HG03064 (cell line): ENCODE results near the gene SEC14L2.
"Not testable (repeated sequence)": the region's sequence is repeated elsewhere in the genome, so short reads cannot be mapped to it uniquely, and the experiment has no call there.

ENCODE experiments used
- ATAC-seq: cut with Tn5 transposase; IDR thresholded peaks from one replicate; pipeline ENCODE4 v1.9.1; 2021; ENCODE audit warnings: low read depth; ENCODE audit not compliant: unreplicated experiment

Gene SEC14L2

DNA sequence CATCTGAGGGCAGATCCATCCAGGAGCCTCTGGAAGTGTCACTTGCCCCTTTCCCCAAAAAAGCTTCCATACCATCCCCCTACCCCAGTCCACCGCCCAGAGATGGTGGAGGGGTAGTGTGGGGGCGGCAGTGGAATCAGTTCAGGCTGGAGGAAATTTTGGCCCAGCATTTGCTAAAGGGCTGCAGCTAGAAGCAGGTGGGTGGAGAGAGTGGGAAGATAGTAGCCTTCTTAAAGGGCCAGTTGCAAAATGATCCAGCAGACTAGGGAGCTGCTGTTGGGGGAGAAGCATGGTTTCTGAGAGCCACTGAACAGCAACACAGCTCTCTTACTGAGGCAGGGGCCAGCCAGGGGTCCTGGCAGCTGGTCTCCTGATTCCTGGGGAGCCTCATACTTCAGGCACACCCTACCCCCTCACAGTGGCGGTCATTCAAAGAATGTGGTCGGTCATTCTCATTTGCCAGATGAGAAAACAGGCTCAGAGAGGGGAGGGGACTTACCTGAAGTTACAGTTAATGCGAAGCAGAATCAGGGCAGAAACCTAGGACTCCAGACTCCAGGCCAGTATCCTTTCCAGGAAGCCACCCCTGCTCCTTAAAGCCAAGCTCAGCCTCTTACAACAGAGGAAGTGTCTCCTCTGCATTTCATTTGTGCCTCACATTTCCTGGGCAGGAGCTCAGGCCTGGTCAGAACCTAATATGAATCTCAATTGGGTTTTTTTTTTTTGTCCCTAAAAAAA is 5.4 kb downstream of the SEC14L2 start:
- ATAC-seq: no peak

DNA sequence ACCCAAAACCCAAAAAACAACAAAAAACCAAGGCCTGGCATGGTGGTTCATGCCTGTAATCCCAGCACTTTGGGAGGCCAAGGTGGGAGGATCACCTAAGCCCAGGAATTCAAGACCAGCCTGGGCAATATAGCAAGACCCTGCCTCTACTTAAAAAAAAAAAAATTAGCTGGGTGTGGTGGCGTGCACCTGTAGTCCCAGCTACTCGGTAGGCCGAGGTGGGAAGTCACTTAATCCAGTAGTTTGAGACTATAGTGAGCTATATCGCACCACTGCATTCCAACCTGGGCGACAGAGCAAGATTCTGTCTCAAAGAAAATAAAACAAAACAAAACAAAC is 5.9 kb downstream of the SEC14L2 start:
- ATAC-seq: not testable (repeated sequence)

DNA sequence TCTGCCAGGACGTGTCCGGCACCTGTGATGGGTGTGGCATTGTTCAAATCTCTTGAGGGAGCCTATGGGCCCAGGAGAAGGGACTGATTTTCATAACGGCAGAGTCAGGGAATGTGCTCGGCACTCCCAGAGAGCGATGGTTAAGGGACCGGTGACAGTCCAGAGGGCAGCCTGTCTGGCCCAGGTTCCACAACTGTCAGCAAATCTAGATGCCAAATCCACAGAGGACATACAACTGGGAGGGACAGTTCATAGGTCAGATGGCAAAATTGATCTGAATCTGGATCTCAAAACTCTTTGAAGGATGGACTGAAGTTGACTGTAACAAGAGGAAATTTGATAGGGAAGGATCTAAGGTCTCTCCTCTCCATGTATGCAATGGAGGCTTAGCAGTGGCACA is 7.5 kb downstream of the SEC14L2 start:
- no peak for ATAC-seq

DNA sequence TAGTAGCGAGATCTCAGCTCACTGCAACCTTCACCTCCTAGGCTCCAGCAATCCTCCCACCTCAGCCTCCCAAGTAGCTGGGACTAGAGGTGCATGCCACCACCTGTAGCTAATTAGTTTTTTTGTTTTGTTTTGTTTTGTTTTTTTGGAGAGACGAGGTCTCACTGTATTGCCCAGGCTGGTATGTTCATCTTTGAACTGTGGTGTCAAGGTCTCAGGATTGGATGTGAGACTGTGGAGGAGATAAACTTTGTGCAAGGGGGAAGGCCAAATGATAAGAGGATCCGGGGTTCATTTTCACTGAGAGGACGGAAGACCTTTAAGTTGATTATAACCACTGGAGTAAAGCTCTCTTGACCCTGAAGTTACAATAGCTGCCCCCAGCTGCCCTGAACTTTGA is 8.9 kb downstream of the SEC14L2 start:
- ATAC-seq: no peak

DNA sequence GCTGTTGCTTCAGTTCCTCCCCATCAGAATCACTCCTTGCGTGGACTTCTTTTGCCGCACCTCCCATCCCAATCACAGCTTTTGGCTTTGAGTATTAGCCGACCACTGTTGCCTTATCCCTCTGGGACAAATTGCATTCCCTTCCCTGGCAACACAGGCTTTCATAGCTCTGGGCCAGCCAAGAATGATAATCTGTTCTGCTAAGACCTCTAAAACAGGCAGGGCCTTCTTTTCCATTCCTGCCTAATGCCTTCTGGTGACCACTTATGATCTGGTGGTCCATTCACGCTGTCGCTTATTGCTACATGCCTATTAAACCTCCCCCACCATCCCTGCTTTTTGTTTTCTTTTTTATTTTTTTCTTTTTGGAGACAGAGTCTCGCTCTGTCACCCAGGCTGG is 9.6 kb downstream of the SEC14L2 start:
- no peak for ATAC-seq

DNA sequence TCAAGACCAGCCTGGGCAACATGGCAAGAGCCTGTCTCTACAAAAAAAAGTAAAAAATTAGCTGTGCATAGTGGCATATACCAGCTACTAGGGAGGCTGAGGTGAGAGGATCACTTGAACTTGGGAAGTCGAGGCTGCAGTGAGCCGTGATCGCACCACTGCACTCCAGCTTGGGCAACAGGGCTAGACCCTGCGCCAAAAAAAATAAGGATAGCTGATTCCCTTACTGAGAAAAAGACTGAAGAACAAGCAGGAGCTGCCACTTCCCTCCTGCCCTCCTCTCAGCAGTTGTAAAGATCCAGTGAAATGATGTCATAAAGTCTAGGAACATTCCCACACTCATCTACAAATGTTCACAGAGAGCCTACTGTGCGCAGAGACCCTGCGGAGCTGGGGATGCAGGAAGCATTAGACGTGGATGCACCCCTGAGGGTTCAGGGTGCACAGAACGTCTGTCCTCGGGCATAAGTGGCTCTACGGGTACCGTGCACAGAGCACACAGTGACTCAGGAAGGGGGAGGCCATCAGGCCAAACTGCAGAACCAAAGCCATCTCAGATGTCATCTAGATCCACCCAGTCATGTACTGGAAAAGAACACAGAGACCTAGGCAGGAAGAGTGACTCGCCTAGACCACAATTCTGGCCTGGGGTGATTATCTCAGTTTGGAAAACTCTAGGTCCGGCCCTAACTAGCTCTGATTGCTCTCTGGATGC is 11.7 kb downstream of the SEC14L2 start:
- ATAC-seq: no peak

DNA sequence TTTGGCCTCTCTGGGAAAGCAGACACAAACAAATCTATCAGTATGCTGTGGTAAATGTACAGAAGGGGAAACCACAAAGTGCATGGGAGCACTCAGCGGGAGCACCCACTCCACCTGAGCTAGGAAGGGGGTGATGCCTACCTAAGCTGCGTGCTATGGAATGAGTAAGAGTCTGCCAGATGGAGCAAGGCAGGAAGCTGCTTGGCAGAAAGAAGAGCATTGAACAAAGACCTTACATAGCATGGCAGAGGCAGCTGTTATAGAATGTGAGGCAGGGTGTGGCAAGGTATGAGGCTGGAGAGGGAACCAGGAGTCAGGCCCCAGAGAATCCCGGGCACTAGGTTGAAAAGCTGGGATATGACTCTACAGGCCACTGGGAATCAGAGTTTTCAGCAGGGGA is 15.0 kb downstream of the SEC14L2 start:
- no peak for ATAC-seq

DNA sequence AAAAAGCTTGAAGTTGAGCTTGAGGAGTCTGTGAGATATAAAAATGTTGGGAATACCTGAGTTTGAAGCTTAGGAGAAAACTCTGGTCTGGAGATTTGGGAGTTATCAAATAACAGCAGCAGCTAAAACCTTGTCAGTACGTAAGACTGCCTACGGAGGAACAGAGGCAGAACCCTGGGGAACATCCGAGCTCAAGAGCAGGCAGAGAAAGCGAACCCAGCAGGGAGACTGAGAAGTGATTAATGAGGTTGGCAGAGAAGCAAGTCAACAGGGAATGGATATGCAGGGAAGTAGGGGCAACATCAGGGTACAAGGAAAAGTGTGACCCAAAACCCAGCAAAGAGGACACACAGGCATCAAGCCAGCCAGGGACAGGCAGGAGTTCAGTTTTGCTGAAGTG is 16.2 kb downstream of the SEC14L2 start:
- ATAC-seq: no peak

DNA sequence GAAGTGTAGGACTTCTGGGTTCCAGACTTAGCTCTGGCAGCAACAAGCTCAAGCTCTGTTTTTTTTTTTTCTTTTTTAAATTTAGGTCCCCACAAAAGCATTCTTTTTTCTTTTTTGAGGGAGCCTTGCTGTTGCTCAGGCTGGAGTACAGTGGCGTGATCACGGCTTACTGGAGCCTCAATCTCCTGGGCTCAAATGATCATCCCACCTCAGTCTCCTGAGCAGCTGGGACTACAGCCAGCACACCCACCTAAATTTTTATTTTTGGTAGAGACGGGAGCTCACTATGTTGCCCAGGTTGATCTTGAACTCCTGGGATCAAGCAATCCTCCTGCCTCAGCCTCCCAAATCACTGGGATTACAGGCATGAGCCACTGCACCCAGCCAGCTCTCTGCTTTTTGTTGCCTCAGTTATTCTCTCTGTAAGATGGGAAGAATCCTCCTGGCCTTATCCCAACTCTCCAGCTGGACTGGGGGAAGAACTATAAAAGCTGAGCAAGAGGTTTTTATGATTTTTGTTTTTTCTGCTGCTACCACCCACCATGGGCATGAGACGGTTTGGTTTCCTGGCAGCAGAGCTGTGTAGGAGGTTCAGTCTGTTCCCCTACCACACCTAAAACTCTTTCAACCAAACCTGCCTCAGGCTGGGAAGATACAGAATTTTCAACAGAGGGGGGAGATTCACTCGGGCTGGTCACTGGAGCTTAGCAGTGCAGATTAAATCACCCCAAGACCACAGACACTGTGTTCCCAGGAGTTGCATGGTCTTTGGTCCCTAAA is 17.1 kb downstream of the SEC14L2 start:
- no peak for ATAC-seq

DNA sequence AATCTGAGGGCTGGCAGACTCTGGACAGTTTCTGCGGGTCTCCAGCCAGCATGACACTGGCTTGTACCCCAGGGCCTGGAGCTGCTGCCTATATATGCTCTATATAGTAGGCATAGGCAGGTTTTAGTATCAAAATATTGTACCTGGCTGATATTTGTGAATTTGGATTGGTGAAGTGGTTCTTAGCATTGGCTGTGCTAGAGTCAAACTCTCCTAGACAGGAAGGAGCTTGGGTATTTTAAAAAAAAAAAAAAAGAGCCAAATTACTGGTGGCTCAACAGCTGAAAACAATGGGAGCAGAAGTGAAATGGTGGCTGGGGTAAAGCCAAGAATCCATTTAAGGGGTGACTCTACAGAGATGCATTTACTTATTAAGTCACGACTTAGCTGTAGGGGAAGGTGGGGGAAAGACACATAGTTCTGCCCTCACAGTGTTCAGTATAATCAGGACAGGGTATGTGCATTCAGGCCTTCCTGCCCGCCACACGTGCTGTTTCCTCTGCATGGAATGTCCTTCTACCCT is 17.8 kb downstream of the SEC14L2 start:
- no peak for ATAC-seq

DNA sequence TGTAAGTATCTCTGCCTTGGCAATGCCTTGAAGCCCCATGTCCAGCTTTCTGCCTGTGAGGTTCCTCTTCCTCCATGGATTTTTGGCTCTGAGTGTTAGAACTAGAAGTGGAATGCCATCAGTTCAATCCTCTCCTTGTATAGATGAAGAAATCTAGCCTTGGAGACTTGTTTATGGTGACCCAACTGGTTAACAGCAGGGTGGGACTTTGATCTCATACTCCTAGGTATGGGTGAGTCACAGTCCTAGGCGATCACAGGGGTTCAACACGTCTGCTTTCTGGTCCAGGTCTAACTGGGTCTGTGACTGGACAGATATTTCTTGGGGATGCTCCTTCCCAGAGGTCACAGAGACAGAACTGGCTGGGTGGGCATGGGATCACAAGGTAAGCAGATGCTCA is 19.6 kb downstream of the SEC14L2 start:
- ATAC-seq: no peak

DNA sequence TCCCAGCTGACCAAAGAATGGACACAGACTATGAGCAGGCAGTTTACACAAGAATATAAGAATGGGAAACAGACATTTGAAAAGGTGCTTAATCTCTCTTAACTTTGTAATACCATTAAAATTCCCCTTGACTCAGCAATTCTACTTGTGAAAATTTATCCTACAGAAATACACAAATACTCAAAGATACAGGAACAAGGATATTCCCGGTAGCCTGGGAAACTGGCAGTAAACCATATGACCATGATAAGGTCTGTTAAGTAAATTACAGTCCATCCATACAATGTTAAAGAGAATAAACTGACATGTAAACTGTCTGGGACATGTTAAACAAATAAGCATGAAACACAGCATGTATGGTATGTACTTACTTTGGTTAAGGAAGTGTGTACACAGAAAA is 20.0 kb downstream of the SEC14L2 start:
- ATAC-seq: no peak

DNA sequence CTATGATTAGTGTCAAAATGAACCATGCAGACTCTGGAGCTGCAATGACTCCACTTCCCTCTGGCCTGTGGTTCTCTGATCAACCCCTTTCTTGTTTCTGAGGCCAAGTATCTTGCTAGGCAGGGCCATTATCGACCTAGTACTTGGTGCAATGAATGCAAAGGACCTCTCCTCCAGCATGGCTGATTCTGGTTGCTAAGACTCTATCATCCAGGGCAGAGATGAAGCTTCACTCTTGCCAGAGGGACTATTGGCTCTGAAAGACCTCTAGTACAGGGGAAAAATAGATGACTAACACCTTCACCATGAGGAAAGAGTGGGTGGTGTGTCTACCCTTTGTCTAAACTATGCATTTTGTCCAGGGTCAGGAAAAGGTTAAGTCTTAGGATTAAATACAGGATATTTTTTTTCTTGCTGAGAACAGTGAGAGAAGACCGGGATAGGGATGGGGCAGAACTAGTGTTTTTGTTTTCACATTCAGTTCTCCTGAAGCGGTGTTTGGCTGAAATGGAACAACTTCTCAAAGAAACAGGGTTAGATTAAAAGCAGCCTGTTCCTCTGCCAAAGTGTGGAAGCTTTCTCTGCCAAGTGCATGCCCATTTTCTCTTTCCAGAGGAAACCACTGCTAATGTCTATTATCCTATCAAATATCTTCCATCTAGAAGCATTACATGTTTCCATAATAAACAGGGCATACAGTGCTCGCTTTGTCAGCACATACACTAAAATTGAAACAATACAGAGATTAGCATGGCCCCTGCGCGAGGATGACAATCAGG is 23.7 kb downstream of the SEC14L2 start:
- ATAC-seq: no peak

DNA sequence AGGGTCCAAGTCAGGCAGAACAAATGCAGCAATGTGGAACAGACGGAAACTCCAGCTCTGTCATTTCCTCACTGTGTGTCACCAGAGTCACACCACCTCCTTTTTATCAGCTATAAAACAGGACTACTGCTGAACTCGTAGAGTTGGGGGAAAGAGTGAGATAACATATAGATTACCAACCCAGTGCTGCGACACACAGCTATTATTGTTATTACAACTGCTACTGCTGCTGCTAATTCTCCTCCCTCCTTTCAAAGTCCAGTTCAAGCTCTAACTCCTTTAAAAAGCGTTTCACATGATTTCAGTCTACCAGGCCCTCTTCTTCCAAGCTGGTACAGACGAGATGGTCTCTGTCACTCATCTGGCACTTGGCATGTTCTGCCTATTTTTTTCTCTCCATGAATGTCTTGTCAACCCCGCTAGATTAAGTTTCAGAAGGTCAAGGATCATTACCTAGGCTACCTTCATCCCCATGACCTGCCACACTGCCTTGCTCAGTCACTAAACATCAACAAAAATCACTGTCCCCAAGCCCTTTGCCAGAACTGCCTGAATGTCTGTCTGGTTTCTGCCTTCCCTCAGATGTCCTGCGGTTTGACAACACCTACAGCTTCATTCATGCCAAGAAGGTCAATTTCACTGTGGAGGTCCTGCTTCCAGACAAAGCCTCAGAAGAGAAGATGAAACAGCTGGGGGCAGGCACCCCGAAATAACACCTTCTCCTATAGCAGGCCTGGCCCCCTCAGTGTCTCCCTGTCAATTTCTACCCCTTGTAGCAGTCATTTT is 25.1 kb downstream of the SEC14L2 start:
- no peak for ATAC-seq

DNA sequence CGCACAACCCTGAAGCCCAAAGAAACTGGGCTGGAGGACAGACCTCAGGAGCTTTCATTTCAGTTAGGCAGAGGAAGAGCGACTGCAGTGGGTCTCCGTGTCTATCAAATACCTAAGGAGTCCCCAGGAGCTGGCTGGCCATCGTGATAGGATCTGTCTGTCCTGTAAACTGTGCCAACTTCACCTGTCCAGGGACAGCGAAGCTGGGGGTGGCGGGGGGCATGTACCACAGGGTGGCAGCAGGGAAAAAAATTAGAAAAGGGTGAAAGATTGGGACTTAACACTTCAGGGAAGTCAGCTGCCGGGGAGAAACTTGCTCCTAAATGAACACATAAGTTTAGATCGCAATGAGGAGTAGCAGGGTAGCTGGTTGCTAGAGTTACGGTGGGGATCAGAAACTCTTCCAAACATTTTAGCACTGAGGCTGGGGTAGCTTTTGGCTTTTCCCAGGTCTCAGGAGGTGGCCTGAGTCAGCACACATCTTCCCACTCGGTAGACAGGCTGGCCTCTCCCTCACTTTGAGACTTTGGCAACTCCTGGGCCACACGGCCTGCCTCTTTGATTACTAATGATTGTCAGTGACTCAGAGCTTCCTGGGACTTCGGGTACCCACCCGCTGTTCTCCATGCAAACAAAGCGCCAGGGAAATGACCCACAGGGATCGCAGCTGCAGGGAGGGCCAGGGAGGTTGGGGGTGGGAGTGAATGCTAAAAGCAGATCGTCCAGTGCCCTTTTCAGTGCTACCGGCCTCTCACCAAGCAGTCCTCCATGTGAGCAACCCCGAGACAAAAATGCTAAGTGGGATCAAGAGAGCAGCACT is 25.9 kb downstream of the SEC14L2 start:
- no peak for ATAC-seq

DNA sequence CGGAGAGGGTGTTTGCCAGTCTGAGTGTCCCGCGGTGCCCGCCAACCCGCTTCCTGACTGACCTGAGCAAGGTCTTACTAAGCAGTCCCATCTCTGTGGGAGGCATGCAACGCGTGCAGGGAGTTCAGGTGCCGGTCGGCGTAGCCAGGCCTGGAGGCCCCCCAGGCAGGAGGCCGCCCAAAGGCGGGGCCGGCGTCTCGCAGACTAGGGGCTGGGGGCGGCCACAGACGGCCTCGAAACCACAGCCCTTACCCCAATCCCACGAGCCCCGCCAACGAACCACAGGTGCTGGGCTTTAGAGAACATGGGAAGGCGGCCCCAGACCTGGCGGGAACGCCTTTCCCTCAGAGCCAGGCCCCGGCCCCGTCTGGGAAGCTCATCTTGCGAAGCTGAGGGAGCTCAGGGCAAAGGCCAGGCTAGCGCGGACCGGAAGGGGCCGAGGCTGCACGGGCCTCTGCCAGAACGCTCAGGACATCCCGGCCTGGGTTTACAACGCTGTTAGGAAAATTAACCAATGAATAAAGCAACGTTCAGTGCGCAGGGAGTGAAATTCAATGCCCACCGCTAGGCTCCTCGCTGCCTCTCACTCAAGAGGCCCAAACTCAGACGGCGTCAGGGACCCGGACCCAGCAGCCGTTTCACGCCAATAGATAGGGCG is 26.6 kb downstream of the SEC14L2 start:
- peak; percentile 22 for ATAC-seq

DNA sequence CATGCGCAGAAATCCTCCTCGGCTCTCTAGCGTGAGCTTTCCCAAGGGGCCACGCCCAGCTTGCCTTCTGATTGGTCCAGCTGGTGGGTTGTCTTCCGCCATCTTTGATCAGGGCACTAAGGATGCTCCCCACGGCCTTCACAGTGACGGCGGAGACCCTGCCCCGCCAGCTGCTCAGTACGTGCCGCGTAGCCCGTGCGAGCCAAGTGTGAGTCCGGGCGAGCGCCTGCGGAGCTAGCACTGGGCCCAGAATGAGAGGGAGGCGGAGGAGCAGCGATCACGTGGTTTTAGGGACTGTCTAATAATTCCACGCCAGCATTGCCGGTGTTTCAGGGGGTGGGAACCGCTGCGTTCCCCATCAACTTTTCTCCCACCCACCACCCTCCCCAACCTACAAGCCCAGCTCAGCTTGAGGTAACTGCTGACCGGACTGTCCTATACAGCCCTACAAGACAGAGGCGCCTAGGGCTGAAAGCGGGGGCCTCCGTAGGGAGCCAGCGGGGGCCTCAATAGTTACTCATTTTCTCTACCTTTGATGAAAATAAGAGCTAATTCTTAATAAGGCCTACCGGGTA is 27.2 kb downstream of the SEC14L2 start:
- peak; percentile 73 for ATAC-seq
